PC-3 (cell line): ENCODE data around the gene GCH1. TPM values are rescaled to one million over a fixed set of nuclear protein-coding genes. Genes with fewer than 3 reads are reported as not detected.
"Not testable (repeated sequence)": the region's sequence is repeated elsewhere in the genome, so short reads cannot be mapped to it uniquely, and the experiment has no call there.

Experiments
- ATAC-seq: fragments of 200-7000 bp; cut with Tn5 transposase; 2 replicates; pipeline ENCODE4 v1.9.1; 2020; ENCODE audit warnings: mild to moderate bottlenecking, moderate library complexity
- BruUV-seq: library from RNA; stranded (reverse); fragments of 400-500 nt; replicated peaks from 2 replicates; lab custom pipeline; 2021; lab: Mats Ljungman, UMichigan
- CTCF ChIA-PET: fragments of 300-600 bp; sonication (Branson Sonifier 250); formaldehyde crosslinking; loops from one replicate; lab custom pipeline; 2022; ENCODE audit warnings: antibody characterized with exemption; lab: Charles Lee
- POLR2A ChIA-PET: fragments of 300-600 bp; sonication (Branson Sonifier 250); formaldehyde crosslinking; loops from one replicate; lab custom pipeline; 2022; ENCODE audit warnings: antibody characterized with exemption; ENCODE audit not compliant: unreplicated experiment; lab: Charles Lee
- DNase-seq: peaks from one replicate; pipeline ENCODE4 v3.0.0-alpha.2; 2015
- H2AFZ ChIP-seq: fragments of 300-600 bp; sonication (generic); 2 replicates; pipeline ENCODE4 v1.6.0; 2016; ENCODE audit warnings: antibody characterized with exemption, low read length
- H3F3A ChIP-seq: fragments of 300-600 bp; sonication (generic); one replicate; pipeline ENCODE4 v1.6.0; 2017; ENCODE audit warnings: antibody characterized with exemption, low read length, control low read depth, mild to moderate bottlenecking; ENCODE audit not compliant: unreplicated experiment
- H3K27ac ChIP-seq: fragments of 300-600 bp; sonication (generic); 2 replicates; pipeline ENCODE4 v1.5.1; 2016; ENCODE audit warnings: mild to moderate bottlenecking, low read length
- H3K27me3 ChIP-seq: fragments of 300-600 bp; sonication (generic); 2 replicates; pipeline ENCODE4 v1.6.1; 2016; ENCODE audit warnings: low read length, mixed read lengths
- H3K36me3 ChIP-seq: fragments of 300-600 bp; sonication (generic); 2 replicates; pipeline ENCODE4 v1.6.1; 2016; ENCODE audit warnings: low read depth, mixed run types, low read length, mixed read lengths
- H3K4me1 ChIP-seq: fragments of 300-600 bp; sonication (generic); 2 replicates; pipeline ENCODE4 v1.5.1; 2016; ENCODE audit warnings: low read length; ENCODE audit not compliant: insufficient read depth
- H3K4me2 ChIP-seq: fragments of 300-600 bp; sonication (generic); 2 replicates; pipeline ENCODE4 v1.6.0; 2016; ENCODE audit warnings: low read length
- H3K4me3 ChIP-seq: fragments of 300-600 bp; sonication (generic); 2 replicates; pipeline ENCODE4 v1.5.1; 2016; ENCODE audit warnings: mild to moderate bottlenecking, low read length, mixed read lengths
- H3K79me2 ChIP-seq: fragments of 300-600 bp; sonication (generic); 2 replicates; pipeline ENCODE4 v1.6.1; 2017; ENCODE audit warnings: low read length, mixed read lengths
- H3K9ac ChIP-seq: fragments of 300-600 bp; sonication (generic); 2 replicates; pipeline ENCODE4 v1.6.0; 2016; ENCODE audit warnings: mild to moderate bottlenecking, low read length
- H3K9me2 ChIP-seq: fragments of 300-600 bp; sonication (generic); replicated peaks from 2 replicates; pipeline ENCODE4 v1.6.1; 2016; ENCODE audit warnings: mixed run types, low read length, mixed read lengths
- H3K9me3 ChIP-seq: fragments of 300-600 bp; sonication (generic); 2 replicates; pipeline ENCODE4 v1.6.1; 2016; ENCODE audit warnings: low read length, mixed read lengths
- H4K20me1 ChIP-seq: fragments of 300-600 bp; sonication (generic); 2 replicates; pipeline ENCODE4 v1.6.1; 2016; ENCODE audit warnings: low read length, mixed read lengths
- EZH2 ChIP-seq: fragments of 300-600 bp; sonication (generic); IDR thresholded peaks from one replicate; pipeline ENCODE4 v1.6.1; 2017; ENCODE audit warnings: antibody characterized with exemption, mild to moderate bottlenecking, low read length; ENCODE audit not compliant: unreplicated experiment
- EZH2phosphoT487 ChIP-seq: fragments of 300-600 bp; sonication (generic); IDR thresholded peaks from 2 replicates; pipeline ENCODE4 v1.6.1; 2018; ENCODE audit warnings: mild to moderate bottlenecking, antibody characterized with exemption, low read length, borderline replicate concordance
- intact Hi-C: fragments of 100-400 bp; cut with micrococcal nuclease; formaldehyde crosslinking; loops from 2 replicates; pipeline ENCODE4 v1.9.0; 2023
- total RNA-seq: library from RNA; depleted of rRNA; stranded (reverse); fragments of >200 nt; gene quantifications from 2 replicates; pipeline ENCODE4 v1.2.3, GENCODE V29; 2014
- TF ChIP-seq, protein P1 (sequence below): fragments of 300-600 bp; sonication (generic); conservative IDR thresholded peaks from 2 replicates; pipeline ENCODE4 v1.5.1; 2017; ENCODE audit warnings: antibody characterized with exemption, low read depth, mild to moderate bottlenecking, low read length

Gene GCH1
- total RNA-seq, 1 experiment from 2014 or later: 26.6 TPM

DNA sequence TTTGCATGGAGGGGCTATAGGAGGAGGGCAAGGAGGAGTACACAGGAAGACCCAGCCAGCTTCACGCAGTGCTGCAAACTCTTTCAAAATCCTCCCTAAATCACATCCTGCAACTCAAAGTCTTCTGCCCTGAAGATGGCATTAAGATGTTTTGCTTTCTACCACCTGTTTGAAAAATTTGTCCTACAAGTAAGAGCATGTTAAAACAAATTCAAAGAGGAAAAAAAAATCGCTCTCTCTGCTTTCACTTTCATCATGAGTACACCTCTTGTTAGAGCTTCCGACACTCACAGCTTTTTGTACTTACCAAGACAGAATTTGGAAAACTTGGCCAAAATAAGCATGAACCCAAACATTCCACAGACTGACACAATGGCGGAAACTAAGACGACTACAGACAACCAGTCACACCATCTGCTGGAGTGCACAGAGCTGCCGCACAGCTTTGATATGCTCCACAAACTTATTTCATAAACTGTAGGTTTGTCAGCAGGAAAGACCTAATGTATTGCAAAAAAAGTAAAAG lies 21.3 kb downstream of the GCH1 start:
- H3K4me3 ChIP-seq: no peak overlapping the region
- no peaks in the 10 kb centered on the region for H3K9me2 ChIP-seq
- H3K27me3 ChIP-seq: no peaks in the 10 kb centered on the region
- TF ChIP-seq EZH2phosphoT487 (no peak), EZH2 (no peak)
- TF ChIP-seq, protein P1, sequence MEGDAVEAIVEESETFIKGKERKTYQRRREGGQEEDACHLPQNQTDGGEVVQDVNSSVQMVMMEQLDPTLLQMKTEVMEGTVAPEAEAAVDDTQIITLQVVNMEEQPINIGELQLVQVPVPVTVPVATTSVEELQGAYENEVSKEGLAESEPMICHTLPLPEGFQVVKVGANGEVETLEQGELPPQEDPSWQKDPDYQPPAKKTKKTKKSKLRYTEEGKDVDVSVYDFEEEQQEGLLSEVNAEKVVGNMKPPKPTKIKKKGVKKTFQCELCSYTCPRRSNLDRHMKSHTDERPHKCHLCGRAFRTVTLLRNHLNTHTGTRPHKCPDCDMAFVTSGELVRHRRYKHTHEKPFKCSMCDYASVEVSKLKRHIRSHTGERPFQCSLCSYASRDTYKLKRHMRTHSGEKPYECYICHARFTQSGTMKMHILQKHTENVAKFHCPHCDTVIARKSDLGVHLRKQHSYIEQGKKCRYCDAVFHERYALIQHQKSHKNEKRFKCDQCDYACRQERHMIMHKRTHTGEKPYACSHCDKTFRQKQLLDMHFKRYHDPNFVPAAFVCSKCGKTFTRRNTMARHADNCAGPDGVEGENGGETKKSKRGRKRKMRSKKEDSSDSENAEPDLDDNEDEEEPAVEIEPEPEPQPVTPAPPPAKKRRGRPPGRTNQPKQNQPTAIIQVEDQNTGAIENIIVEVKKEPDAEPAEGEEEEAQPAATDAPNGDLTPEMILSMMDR: no peak
- CTCF ChIA-PET: interaction anchor here (0.6 kb wide), 1 partner anchor 317 kb away, joined by 4 read pairs; no protein-coding TSS in a partner anchor
- intact Hi-C loops: no loop called here
- H3K79me2 ChIP-seq: no peaks in the 10 kb centered on the region
- no peaks in the 10 kb centered on the region for H3K9me3 ChIP-seq
- H3K36me3 ChIP-seq: no peaks in the 10 kb centered on the region
- POLR2A ChIA-PET: no interaction called here
- no peak for ATAC-seq
- no peak overlapping the region for H3K27ac ChIP-seq
- H3K4me1 ChIP-seq: no peaks in the 10 kb centered on the region
- H3K4me2 ChIP-seq: no peak overlapping the region
- H4K20me1 ChIP-seq: no peaks in the 10 kb centered on the region
- H3F3A ChIP-seq: no peaks in the 10 kb centered on the region
- DNase-seq: no peak
- no peak overlapping the region for H2AFZ ChIP-seq
- BruUV-seq: no TSS peak
- H3K9ac ChIP-seq: no peak overlapping the region

DNA sequence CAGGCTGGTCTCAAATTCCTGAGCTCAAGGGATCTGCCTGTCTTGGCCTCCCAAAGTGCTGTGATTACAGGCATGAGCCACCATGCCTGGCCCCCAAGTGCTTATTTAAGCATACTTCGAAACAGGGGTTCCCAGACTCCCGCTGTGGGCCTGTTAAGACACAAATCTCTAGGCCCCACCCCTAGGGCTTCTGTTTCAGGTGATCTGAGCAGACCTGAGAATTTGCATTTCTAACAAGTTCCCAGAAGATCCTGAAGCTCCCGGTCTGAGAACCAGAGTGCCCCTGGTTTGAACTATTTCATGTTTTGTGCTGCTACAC lies 25.0 kb downstream of the GCH1 start:
- H3K9me3 ChIP-seq: no peaks in the 10 kb centered on the region
- no peaks in the 10 kb centered on the region for H3K4me1 ChIP-seq
- ChIA-PET POLR2A (interaction anchor here (0.6 kb wide), 1 partner anchor 1020 kb away, joined by 3 read pairs; no protein-coding TSS in a partner anchor), CTCF (no interaction called here)
- no peak for TF ChIP-seq EZH2phosphoT487
- TF ChIP-seq, protein P1: no peak
- no peak for TF ChIP-seq EZH2
- no peak overlapping the region for H3K27ac ChIP-seq
- H3K36me3 ChIP-seq: no peaks in the 10 kb centered on the region
- no peak overlapping the region for H2AFZ ChIP-seq
- H3K4me3 ChIP-seq: no peak overlapping the region
- H3K9me2 ChIP-seq: no peaks in the 10 kb centered on the region
- intact Hi-C loops: loop anchor here (5.0 kb wide), 1 partner anchor 70 kb away; no protein-coding TSS in a partner anchor
- no peak overlapping the region for H3K9ac ChIP-seq
- no peaks in the 10 kb centered on the region for H3F3A ChIP-seq
- DNase-seq (no peak), ATAC-seq (no peak)
- no peak overlapping the region for H3K4me2 ChIP-seq
- H3K27me3 ChIP-seq: no peaks in the 10 kb centered on the region
- no peaks in the 10 kb centered on the region for H3K79me2 ChIP-seq
- H4K20me1 ChIP-seq: no peaks in the 10 kb centered on the region
- no TSS peak for BruUV-seq

DNA sequence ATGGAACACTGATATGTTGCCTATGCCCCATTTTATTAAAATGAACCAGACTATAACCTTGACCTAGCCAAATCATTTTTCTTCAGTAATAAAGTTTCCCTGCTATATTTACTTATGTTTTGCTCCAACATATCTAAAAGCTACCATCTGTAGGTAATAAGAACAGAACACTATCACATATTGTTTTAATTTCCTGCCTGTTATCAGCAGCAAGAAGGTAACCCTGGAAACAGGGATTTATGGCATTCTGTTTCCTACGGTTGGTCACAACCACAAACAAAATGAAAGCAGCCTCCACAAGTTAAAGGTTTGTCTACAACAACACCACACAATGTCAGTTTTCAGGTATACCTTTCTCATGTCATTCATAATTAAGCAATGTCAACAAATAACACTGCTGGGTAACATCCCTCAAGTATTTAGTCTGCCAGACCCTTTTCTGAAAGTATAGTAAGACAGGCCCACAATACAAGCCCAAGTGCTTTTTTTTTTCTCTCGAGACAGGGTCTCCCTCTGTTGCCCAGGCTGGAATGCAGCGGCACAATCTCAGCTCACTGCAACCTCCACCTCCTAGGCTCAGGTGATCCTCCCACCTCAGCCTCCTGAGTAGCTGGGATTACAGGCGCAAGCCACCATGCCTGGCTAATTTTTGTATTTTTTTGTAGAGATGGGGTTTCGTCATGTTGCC lies 25.5 kb downstream of the GCH1 start:
- H3K9me3 ChIP-seq: no peaks in the 10 kb centered on the region
- ChIA-PET CTCF (no interaction called here), POLR2A (interaction anchor here (0.6 kb wide), 1 partner anchor 1020 kb away, joined by 3 read pairs; no protein-coding TSS in a partner anchor)
- H3K9me2 ChIP-seq: no peaks in the 10 kb centered on the region
- H3K27me3 ChIP-seq: no peaks in the 10 kb centered on the region
- no peaks in the 10 kb centered on the region for H3K36me3 ChIP-seq
- no peak overlapping the region for H2AFZ ChIP-seq
- no peak overlapping the region for H3K4me2 ChIP-seq
- no TSS peak for BruUV-seq
- no peak overlapping the region for H3K4me3 ChIP-seq
- no peaks in the 10 kb centered on the region for H3K4me1 ChIP-seq
- TF ChIP-seq EZH2phosphoT487 (no peak), EZH2 (no peak)
- TF ChIP-seq, protein P1: no peak
- ATAC-seq (no peak), DNase-seq (no peak)
- no peaks in the 10 kb centered on the region for H3K79me2 ChIP-seq
- H4K20me1 ChIP-seq: no peaks in the 10 kb centered on the region
- no peak overlapping the region for H3K27ac ChIP-seq
- intact Hi-C loops: loop anchor here (5.0 kb wide), 1 partner anchor 70 kb away; no protein-coding TSS in a partner anchor
- H3F3A ChIP-seq: no peaks in the 10 kb centered on the region
- H3K9ac ChIP-seq: no peak overlapping the region

DNA sequence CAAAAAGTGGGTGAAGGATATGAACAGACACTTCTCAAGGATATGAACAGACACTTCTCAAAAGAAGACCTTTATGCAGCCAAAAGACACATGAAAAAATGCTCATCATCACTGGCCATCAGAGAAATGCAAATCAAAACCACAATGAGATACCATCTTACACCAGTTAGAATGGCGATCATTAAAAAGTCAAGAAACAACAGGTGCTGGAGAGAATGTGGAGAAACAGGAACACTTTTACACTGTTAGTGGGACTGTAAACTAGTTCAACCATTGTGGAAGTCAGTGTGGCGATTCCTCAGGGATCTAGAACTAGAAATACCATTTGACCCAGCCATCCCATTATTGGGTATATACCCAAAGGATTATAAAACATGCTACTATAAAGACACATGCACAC lies 27.0 kb downstream of the GCH1 start:
- POLR2A ChIA-PET, DNase-seq, H3K27ac ChIP-seq, H3K9me3 ChIP-seq, H3K27me3 ChIP-seq, H3F3A ChIP-seq, H3K9ac ChIP-seq, ATAC-seq, H3K36me3 ChIP-seq, H3K4me1 ChIP-seq, H3K4me2 ChIP-seq, CTCF ChIA-PET, BruUV-seq, H3K4me3 ChIP-seq, H3K79me2 ChIP-seq, H2AFZ ChIP-seq, H4K20me1 ChIP-seq, H3K9me2 ChIP-seq: not testable (repeated sequence)
- intact Hi-C loops: loop anchor here (5.0 kb wide), 1 partner anchor 68 kb away; no protein-coding TSS in a partner anchor
